BJ (cell line): ENCODE measurements around the gene UNC45B. TPM values are rescaled to one million over a fixed set of nuclear protein-coding genes. Genes with fewer than 3 reads are reported as not detected.

Experiments
- CTCF ChIA-PET: fragments of 350-600 bp; formaldehyde crosslinking; extraction: SDS; loops from one replicate; lab custom pipeline; 2021; ENCODE audit warnings: antibody characterized with exemption, inconsistent platforms; lab: Yijun Ruan, JAX
- POLR2A ChIA-PET: fragments of 300-600 bp; sonication (Branson Sonifier 250); formaldehyde crosslinking; extraction: SDS; loops from one replicate; lab custom pipeline; 2021; ENCODE audit warnings: antibody characterized with exemption; lab: Charles Lee
- DNase-seq: peaks from one replicate; pipeline ENCODE4 v3.0.0-alpha.2; 2011; ENCODE audit warnings: low read depth
- H3K27me3 ChIP-seq: 2 replicates; pipeline ENCODE4 v1.6.0; 2011; ENCODE audit warnings: low read length; ENCODE audit not compliant: control insufficient read depth, insufficient read depth
- H3K36me3 ChIP-seq: 2 replicates; pipeline ENCODE4 v1.5.1; 2011; ENCODE audit warnings: low read length; ENCODE audit not compliant: control insufficient read depth, insufficient read depth
- H3K4me3 ChIP-seq: 2 replicates; pipeline ENCODE4 v1.5.1; 2011; ENCODE audit warnings: low read depth, mild to moderate bottlenecking, control low read depth, low read length
- polyA plus RNA-seq: library from polyadenylated mRNA; depleted of rRNA; stranded (reverse); fragments of >200 nt; gene quantifications from 2 replicates; pipeline ENCODE4 v1.2.3, GENCODE V29; 2011
- TF ChIP-seq, protein P1 (sequence below): IDR thresholded peaks from 2 replicates; pipeline ENCODE4 v1.5.1; 2011; ENCODE audit warnings: low read depth, mild to moderate bottlenecking, control low read depth, inconsistent platforms, low read length, moderate library complexity; ENCODE audit not compliant: insufficient read depth

Gene UNC45B
- polyA plus RNA-seq, 1 experiment, result not detected

DNA sequence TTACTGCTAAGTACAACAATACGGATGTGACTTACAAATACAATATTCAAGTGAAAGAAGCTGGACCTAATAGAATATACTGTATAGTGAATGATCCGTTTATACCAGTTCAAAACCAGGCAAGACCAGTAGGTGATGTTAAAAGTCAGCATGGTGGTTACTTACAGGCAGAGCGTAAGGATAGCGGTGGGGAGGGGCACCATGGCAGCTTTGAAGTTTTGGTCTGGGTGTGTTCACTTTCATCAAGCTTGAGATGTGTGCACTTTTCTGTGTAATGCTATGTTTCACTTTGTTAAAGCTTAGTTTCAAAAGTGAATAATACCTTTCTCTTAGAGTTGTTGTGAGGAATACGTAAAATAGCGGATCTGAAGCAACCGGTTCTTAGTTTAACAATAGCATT is 63.1 kb downstream of the UNC45B start:
- DNase-seq, result no peak
- POLR2A ChIA-PET, result no interaction called here
- CTCF ChIA-PET, result no interaction called here
- no peak overlapping the region for H3K4me3 ChIP-seq
- no peaks in the 10 kb centered on the region for H3K36me3 ChIP-seq
- peaks cover 2% of the 10 kb centered on the region; the same call in 1 of the 2 replicates for H3K27me3 ChIP-seq
- TF ChIP-seq, protein P1, sequence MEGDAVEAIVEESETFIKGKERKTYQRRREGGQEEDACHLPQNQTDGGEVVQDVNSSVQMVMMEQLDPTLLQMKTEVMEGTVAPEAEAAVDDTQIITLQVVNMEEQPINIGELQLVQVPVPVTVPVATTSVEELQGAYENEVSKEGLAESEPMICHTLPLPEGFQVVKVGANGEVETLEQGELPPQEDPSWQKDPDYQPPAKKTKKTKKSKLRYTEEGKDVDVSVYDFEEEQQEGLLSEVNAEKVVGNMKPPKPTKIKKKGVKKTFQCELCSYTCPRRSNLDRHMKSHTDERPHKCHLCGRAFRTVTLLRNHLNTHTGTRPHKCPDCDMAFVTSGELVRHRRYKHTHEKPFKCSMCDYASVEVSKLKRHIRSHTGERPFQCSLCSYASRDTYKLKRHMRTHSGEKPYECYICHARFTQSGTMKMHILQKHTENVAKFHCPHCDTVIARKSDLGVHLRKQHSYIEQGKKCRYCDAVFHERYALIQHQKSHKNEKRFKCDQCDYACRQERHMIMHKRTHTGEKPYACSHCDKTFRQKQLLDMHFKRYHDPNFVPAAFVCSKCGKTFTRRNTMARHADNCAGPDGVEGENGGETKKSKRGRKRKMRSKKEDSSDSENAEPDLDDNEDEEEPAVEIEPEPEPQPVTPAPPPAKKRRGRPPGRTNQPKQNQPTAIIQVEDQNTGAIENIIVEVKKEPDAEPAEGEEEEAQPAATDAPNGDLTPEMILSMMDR, result no peak

DNA sequence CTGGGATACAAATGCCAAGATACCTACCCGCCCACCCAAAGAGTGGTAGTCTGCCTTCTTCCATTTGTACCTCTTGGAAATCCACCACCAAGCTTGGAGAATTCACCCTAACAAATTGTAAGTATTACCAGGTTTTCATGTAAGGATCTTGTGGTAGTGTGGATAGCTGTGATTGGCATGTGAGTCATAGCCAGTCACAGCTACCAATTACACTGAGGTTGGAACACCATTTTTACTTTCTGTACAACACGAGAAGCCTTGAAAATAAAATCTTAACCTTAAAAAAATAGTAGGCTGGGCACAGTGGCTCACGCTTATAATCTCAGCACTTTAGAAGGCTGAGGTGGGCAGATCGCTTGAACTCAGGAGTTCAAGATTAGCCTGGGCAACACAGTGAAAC is 65.1 kb downstream of the UNC45B start:
- DNase-seq, result no peak
- POLR2A ChIA-PET, result no interaction called here
- CTCF ChIA-PET, result no interaction called here
- Histone ChIP-seq H3K27me3 (peaks cover 3% of the 10 kb centered on the region; the same call in 1 of the 2 replicates), H3K36me3 (no peaks in the 10 kb centered on the region), H3K4me3 (no peak overlapping the region)
- TF ChIP-seq, protein P1, result no peak

DNA sequence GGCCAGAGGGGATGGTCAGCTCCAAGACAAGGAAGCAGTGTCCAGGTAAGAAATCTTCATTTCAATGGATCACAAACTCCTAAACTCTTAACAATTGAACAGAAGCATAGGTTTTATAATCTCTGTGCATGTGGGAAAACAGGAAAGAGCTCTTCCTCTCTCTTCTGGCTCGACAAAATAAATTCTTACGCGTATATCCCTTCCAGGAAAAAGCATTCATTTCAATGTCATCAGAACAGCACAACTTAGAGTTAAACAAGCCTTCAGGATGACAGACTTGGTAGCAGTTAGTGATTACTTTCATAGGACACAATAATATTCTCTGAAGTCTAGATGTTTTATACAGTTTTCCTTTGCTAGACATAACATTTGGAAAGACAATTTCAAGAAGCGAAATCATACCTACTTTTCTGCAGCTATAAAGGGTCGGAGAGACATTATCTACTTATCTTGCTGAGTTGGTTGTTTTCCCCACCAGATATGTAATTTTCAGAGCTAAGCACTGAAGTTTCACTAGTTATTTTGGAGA is 65.9 kb downstream of the UNC45B start:
- TF ChIP-seq, protein P1, result no peak
- CTCF ChIA-PET, result no interaction called here
- peaks cover 3% of the 10 kb centered on the region; the same call in 1 of the 2 replicates for H3K27me3 ChIP-seq
- no peaks in the 10 kb centered on the region for H3K36me3 ChIP-seq
- DNase-seq, result no peak
- H3K4me3 ChIP-seq, result no peak overlapping the region
- POLR2A ChIA-PET, result no interaction called here

DNA sequence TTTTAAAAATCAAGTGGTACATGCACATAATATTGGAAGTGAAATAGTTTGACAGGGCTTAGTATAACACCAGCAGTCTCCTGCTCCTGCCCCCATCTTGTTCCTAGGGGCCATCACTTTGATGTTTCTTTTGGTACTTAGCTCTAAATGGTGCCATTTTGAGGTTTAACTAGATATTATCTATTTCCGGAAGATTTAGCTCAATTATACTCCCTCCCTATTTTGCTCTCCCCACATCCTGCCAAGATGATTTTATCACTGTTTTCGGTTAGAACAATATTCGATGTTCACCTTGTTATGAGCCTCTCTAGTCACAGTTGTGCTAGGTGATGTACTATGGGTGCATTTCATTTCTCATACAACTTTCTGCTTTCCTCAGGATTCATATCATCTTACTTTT is 66.6 kb downstream of the UNC45B start:
- CTCF ChIA-PET, result no interaction called here
- Histone ChIP-seq H3K4me3 (no peak overlapping the region), H3K36me3 (no peaks in the 10 kb centered on the region), H3K27me3 (peaks cover 3% of the 10 kb centered on the region; the same call in 1 of the 2 replicates)
- TF ChIP-seq, protein P1, result no peak
- POLR2A ChIA-PET, result no interaction called here
- no peak for DNase-seq

DNA sequence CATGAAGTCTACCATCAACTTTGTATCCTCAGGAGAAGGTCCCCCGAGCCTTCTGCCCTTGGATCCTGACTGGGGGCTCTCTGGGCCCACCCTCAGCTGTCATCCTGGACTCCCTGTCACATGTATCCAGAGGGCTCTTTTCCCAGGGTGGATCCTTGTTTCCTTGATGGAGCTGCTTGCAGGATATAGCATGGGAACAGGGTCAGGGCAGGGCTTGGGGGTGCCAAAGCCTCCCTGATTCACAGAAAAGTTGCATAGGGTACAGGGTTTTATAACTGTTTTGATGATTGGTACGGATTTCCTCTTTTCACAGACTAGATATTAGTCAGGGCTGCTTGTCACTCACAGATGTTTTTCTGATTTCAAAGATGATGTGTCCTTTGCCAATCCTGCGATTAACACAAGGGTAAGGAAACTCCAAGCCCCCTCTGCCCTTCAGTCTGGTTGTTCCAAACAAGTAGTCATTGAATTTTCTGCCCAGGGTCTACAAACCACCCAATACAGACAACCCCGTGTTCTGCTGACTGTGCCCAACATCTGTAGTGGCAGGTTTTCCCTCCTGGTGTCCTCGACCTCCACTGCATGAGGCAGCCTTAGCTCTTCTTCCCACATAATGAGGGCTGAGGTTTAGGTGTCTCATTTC is 67.1 kb downstream of the UNC45B start:
- POLR2A ChIA-PET, result no interaction called here
- Histone ChIP-seq H3K4me3 (no peak overlapping the region), H3K36me3 (no peaks in the 10 kb centered on the region), H3K27me3 (peaks cover 3% of the 10 kb centered on the region; the same call in 1 of the 2 replicates)
- TF ChIP-seq, protein P1, result no peak
- CTCF ChIA-PET, result no interaction called here
- DNase-seq, result no peak
